Measurements from ENCODE around the gene PTPN7.

PTPN7 gene

GRCh38 chr1:202157945-202158344 is 2.5 kb downstream of the PTPN7 start:
- no peak overlapping the region for H3K4me3 ChIP-seq
- peak overlapping the region in 1 of 21 experiments; percentile 1 for H3K27ac ChIP-seq

DNA sequence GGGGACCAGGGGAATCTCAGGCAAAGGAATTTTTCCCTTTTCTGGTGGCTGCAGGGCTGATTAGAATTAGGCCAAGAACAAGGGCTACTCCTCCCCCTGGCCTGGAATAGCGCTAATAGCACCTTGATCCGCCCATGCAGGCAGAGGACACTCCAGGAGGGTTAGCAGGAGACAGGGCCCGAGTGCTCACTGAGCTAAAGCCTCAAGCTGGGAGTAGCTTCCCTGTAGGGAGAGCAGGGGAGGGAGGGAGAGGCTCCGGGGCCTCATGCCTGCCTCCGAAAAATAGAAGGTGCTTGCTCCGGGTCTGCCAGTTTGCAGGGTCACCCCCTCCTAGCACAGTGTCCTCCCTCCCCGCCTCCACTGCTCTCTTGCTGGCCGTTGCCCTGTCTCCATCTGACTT is 3.8 kb downstream of the PTPN7 start:
- no peak overlapping the region for H3K27ac ChIP-seq
- H3K4me3 ChIP-seq = no peak overlapping the region

GRCh38 chr1:202155478-202156021 is 4.9 kb downstream of the PTPN7 start:
- no peak overlapping the region for H3K4me3 ChIP-seq
- H3K27ac ChIP-seq = no peak overlapping the region

GRCh38 chr1:202154766-202155477 is 5.5 kb downstream of the PTPN7 start:
- no peak overlapping the region for H3K4me3 ChIP-seq
- H3K27ac ChIP-seq = no peak overlapping the region

DNA sequence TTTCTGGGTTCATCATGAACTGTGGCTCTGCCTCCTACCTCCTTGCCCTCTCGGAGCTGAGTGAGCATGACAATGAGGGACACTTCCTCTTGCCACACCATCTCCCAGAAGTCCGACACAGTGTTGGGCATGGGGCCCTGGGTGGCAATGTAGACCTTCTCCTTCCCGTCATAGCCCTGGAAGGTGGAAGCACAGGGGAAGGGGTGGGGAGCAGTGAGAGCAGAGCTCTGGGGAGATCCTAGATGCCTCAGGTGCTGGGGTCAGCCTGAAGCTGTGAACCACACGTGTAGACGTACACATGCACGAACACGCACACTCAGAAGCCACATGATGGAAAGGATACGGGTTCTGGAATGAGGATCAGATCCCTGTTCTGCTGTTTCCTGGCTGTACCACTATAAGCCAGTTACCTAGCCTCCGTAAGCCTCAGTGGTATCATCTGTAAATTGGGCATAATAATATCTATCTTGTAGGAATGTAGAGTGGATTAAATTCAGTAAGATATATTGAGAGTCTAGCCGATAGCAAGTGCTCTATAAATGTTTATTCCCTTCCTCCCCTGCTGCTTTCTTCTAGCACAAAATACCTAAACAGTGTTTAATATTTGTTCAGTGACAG is 6.1 kb downstream of the PTPN7 start:
- Histone ChIP-seq H3K27ac (no peak overlapping the region), H3K4me3 (no peak overlapping the region)

- Histone ChIP-seq H3K4me3 (no peak overlapping the region), H3K27ac (no peak overlapping the region)
Measured at GRCh38 chr1:202153284-202153683, 7.1 kb downstream of the PTPN7 start.

GRCh38 chr1:202152399-202152798 is 8.0 kb downstream of the PTPN7 start:
- no peak overlapping the region for H3K4me3 ChIP-seq
- no peak overlapping the region for H3K27ac ChIP-seq

DNA sequence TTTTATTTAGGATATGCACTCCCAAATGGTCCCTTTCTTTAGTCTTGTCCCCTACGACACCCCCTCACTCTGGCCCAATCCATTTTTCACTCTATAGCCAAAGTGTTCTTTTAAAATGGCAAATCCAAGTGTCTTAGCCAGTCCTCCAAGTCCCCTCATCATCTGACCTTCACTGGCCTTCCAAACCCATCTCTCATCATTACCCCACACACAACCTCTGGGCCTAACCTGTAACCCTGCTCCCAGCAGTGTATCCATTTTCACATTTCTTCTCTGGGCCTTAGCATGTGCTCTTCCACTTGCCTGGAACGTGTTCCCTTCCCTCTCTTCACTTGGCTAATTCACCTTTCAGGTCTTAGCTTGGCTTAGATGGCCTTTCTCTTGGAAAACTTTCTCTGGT is 9.4 kb downstream of the PTPN7 start:
- H3K27ac ChIP-seq = no peak overlapping the region
- H3K4me3 ChIP-seq = no peak overlapping the region

GRCh38 chr1:202150602-202151001 is 9.8 kb downstream of the PTPN7 start:
- Histone ChIP-seq H3K4me3 (no peak overlapping the region), H3K27ac (no peak overlapping the region)

GRCh38 chr1:202150187-202150586 is 10.2 kb downstream of the PTPN7 start:
- Histone ChIP-seq H3K4me3 (no peak overlapping the region), H3K27ac (no peak overlapping the region)

DNA sequence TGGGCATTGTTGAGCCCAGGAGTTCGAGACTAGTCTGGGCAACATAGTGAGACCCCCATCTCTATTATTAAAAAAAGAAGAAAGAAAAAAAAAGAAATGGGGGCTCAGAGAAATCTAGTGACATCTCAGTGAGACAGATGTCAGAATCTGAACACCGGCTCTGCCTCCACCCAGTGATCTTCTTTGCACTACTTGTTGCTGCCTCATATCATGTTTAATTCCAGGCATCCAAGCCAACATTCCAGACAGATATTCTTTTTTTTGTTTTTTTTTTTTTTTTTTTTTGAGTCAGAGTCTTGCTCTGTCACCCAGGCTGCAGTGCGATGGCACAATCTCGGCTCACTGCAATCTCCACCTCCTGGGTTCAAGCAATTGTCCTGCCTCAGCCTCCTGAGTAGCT is 10.8 kb downstream of the PTPN7 start:
- no peak overlapping the region for H3K4me3 ChIP-seq
- no peak overlapping the region for H3K27ac ChIP-seq

DNA sequence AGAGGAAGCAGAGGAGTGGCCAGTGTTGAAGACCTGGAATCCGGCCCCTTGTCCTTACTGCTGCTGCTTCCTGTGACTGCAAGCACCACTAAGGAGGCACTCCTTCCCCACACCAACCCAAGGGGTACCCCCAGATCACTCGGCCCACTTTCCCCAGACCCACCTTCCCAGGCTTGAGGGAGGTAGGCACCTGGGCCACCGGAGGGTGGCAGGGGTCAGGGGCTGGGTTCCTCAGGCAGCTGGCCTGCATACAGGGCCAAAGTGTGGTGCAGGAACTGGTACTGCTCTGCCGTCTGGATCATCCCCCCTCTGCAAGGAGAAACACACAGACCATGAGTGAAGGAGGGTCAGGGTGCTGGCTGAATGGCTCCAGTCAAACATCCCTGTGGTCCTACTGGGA is 12.0 kb downstream of the PTPN7 start:
- Histone ChIP-seq H3K4me3 (no peak overlapping the region), H3K27ac (no peak overlapping the region)

DNA sequence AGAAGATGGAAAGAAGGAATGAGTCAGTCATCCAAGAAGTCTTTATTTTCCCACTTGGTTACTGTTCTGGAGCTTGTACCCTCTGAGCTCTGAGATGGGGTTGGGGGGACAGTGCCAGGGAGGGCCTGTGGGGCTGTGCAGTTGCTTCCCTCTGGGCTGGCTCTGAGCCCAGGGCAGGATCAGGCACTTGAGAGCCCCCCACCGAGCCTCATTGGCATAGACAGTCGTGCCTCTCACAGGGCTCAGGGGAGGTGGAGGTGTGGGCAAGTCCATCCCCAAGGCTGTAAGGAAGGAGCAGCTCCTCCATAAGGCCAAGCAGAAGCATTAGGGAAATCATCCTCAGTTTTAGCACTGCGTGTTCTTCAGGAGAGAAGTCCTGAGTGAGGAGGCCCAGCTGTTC is 13.4 kb downstream of the PTPN7 start:
- no peak overlapping the region for H3K4me3 ChIP-seq
- no peak overlapping the region for H3K27ac ChIP-seq

DNA sequence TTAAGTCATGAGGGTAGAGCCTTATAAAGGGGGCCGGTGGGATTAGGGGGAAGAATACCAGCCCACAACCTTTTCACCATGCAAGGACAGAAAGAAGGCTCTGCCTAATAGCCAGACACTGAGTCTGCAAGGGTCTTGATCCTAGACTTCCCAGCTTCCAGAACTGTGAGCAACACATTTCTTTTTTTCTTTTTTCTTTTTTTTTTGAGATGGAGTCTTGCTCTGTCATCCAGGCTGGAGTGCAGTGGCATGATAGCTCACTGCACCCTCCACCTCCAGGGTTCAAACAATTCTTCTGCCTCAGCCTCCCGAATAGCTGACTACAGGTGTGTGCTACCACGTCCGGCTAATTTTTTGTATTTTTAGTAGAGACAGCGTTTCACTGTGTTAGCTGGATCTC is 14.1 kb downstream of the PTPN7 start:
- no peak overlapping the region for H3K4me3 ChIP-seq
- H3K27ac ChIP-seq = no peak overlapping the region

DNA sequence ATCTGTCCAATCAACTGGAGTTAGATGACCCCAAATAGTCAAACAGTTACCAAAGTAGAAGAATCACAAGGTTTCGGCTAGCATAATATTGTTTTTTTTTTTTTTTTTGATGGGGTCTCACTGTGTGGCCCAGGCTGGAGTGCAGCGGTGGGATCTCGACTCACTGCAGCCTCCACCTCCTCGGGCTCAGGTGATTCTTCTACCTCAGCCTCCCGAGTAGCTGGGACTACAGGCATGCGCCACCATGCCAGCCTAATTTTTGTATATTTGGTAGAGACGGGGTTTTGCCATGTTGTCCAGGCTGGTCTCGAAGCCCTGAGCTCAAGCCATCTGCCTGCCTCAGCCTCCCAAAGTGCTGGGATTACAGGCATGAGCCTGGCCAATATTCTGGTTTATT is 14.7 kb downstream of the PTPN7 start:
- H3K27ac ChIP-seq = peak overlapping the region in 1 of 21 experiments; percentile 98

GRCh38 chr1:202145068-202145743 is 15.2 kb downstream of the PTPN7 start:
- Histone ChIP-seq H3K27ac (peak overlapping the region; percentile 37 to 98 (median 93)), H3K4me3 (peak overlapping the region; percentile 78 to 97 (median 86))

More for the DNA sequence above, 14.7 kb downstream of the PTPN7 start:
- H3K4me3 ChIP-seq = peak overlapping the region in 1 of 7 experiments; percentile 97

GRCh38 chr1:202144402-202145067 is 15.9 kb downstream of the PTPN7 start, which contains the start of gene ARL8A:
TSS of gene ARL8A (minus strand) at chr1:202144737. CDS start at chr1:202144572, 165 bp downstream.
- Histone ChIP-seq H3K27ac (peak within 1 kb of the TSS; percentile 37 to 98 (median 93)), H3K4me3 (peak within 1 kb of the TSS; percentile 78 to 97 (median 86))

- peak overlapping the region; percentile 78 to 97 (median 86) for H3K4me3 ChIP-seq
Measured at GRCh38 chr1:202143768-202144401, 16.5 kb downstream of the PTPN7 start.

GRCh38 chr1:202143011-202143767 is 17.2 kb downstream of the PTPN7 start:
- peak overlapping the region; percentile 37 to 98 (median 93) for H3K27ac ChIP-seq

More at GRCh38 chr1:202143768-202144401, 16.5 kb downstream of the PTPN7 start:
- H3K27ac ChIP-seq = peak overlapping the region; percentile 37 to 98 (median 93)

More at GRCh38 chr1:202143011-202143767, 17.2 kb downstream of the PTPN7 start:
- peak overlapping the region; percentile 78 to 97 (median 86) for H3K4me3 ChIP-seq
